Mucosa of descending colon (tissue), 3 donors: ENCODE results near the gene ARRDC2. TPM values are rescaled to one million over a fixed set of nuclear protein-coding genes. Genes with fewer than 3 reads are reported as not detected.

Experiments used
- ATAC-seq: fragments of 200-7000 bp; cut with Tn5 transposase; one replicate; pipeline ENCODE4 v1.9.1; 2020; ENCODE audit warnings: mild to moderate bottlenecking, moderate library complexity
- DNase-seq, 3 donors: peaks; one replicate each; pipeline ENCODE4 v3.0.0-alpha.2; 2020
- H3K36me3 ChIP-seq: fragments of 200-600 bp; one replicate; pipeline ENCODE4 v1.8.0; 2021; ENCODE audit warnings: low read depth, mild to moderate bottlenecking
- H3K4me1 ChIP-seq: fragments of 200-600 bp; one replicate; pipeline ENCODE4 v1.8.0; 2021; ENCODE audit warnings: low read depth, mild to moderate bottlenecking
- H3K4me3 ChIP-seq: fragments of 200-600 bp; one replicate; pipeline ENCODE4 v1.8.0; 2021; ENCODE audit warnings: mild to moderate bottlenecking
- H3K9me3 ChIP-seq: fragments of 200-600 bp; one replicate; pipeline ENCODE4 v1.8.0; 2021; ENCODE audit warnings: mild to moderate bottlenecking
- intact Hi-C, 2 donors: fragments of 100-400 bp; cut with DNase I in 1 of 2; cut with micrococcal nuclease in 1 of 2; formaldehyde crosslinking; loops; one replicate each; pipeline versions ENCODE4 v1.11.0 to v1.11.1; 2022; cut with DNase I, micrococcal nuclease
- long read RNA-seq, 2 donors: library from polyadenylated mRNA; unstranded; transcript quantifications; one replicate each; pipeline ENCODE4 v2.0.0, GENCODE V29; 2019 to 2021
- total RNA-seq, 3 donors: library from RNA; stranded (reverse); fragmentation: NEBNext Ultra II Directional in 2 of 3; extraction: Animal tissue kit (Norgen Biotek cat#: 25700) in 2 of 3; gene quantifications; one replicate each; pipeline versions ENCODE4 v1.2.1 to v1.2.4, GENCODE V29; 2021 to 2023
- TF ChIP-seq, protein P1 (sequence below): fragments of 200-600 bp; IDR thresholded peaks from one replicate; pipeline ENCODE4 v1.8.0; 2022; ENCODE audit warnings: antibody characterized with exemption, mild to moderate bottlenecking
- donor health status: DM: no; HTN: no; CAD: no; lungs with moderate emphysema.
- donor health status: DM: no; HTN: no; CAD: no.
- donor health status: DM: no; HTN: yes; CAD: no.

The ARRDC2 gene
- total RNA-seq: 10 to 100 TPM; 26.4 to 31.1 (median 30.8) TPM
- long read RNA-seq, donor 1, transcript ARRDC2-202 (8 exons, 2,528 nt): major isoform, 29 of 50 reads
- long read RNA-seq, donor 1, transcript ARRDC2-203 (2 exons, 3,748 nt): minor isoform, 5 of 50 reads
- long read RNA-seq, donor 1, transcript ARRDC2-201 (8 exons, 2,503 nt): minor isoform, 5 of 50 reads
- long read RNA-seq, donor 1, partial matches to known transcripts: 5 of 50 reads
- long read RNA-seq, donor 1, other reads (novel, unspliced or antisense): 6 of 50 reads
- long read RNA-seq, donor 2, partial matches to known transcripts: 0 of 4 reads
- long read RNA-seq, donor 2, other reads (novel, unspliced or antisense): 0 of 4 reads

DNA sequence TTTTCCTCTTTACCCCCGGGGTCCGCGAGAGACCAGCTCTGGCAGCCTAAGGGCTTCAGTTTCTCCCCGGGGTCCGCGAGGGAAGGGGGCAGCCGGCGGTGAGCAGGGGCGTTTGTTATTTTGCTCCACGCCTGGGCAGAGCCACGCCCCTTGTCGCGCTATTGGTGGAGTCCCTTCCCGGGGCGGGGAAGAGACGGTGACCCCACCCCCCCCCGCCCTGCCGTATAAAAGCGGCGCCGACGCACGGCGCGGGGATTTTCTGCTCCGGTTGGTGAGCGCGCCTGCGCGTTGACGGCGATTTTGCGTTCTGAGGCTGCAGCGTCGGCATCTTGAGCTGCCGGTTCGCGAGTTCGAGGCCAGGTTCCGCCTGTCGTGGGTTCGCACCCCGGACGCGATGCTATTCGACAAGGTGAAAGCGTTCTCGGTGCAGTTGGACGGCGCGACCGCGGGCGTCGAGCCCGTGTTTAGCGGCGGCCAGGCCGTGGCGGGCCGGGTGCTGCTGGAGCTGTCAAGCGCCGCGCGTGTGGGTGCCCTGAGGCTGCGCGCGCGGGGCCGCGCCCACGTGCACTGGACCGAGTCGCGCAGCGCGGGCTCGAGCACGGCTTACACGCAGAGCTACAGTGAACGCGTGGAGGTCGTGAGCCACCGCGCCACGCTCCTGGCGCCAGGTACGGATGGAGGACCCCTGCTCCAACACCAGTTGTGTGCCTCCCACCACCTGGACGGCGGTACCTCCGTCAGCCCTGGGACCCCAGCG lies at the start of gene ARRDC2:
TSS of gene ARRDC2 (plus strand) at position 254 of the 757 bp plus-strand sequence. CDS start at position 395, 141 bp downstream.
- ATAC-seq: peak; percentile 89
- Histone ChIP-seq H3K4me3 (no peak within 1 kb of the TSS), H3K9me3 (no peaks in the 10 kb centered on the region), H3K4me1 (no peaks in the 10 kb centered on the region), H3K36me3 (peaks cover 13% of the 10 kb centered on the region)
- intact Hi-C loops: loop anchor here (2.0 to 5.0 kb wide), 2 partner anchors 49 to 51 kb away; no protein-coding TSS in a partner anchor
- DNase-seq: peak; percentile 91 to 94 (median 94)
- TF ChIP-seq, protein P1, sequence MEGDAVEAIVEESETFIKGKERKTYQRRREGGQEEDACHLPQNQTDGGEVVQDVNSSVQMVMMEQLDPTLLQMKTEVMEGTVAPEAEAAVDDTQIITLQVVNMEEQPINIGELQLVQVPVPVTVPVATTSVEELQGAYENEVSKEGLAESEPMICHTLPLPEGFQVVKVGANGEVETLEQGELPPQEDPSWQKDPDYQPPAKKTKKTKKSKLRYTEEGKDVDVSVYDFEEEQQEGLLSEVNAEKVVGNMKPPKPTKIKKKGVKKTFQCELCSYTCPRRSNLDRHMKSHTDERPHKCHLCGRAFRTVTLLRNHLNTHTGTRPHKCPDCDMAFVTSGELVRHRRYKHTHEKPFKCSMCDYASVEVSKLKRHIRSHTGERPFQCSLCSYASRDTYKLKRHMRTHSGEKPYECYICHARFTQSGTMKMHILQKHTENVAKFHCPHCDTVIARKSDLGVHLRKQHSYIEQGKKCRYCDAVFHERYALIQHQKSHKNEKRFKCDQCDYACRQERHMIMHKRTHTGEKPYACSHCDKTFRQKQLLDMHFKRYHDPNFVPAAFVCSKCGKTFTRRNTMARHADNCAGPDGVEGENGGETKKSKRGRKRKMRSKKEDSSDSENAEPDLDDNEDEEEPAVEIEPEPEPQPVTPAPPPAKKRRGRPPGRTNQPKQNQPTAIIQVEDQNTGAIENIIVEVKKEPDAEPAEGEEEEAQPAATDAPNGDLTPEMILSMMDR: no peak

DNA sequence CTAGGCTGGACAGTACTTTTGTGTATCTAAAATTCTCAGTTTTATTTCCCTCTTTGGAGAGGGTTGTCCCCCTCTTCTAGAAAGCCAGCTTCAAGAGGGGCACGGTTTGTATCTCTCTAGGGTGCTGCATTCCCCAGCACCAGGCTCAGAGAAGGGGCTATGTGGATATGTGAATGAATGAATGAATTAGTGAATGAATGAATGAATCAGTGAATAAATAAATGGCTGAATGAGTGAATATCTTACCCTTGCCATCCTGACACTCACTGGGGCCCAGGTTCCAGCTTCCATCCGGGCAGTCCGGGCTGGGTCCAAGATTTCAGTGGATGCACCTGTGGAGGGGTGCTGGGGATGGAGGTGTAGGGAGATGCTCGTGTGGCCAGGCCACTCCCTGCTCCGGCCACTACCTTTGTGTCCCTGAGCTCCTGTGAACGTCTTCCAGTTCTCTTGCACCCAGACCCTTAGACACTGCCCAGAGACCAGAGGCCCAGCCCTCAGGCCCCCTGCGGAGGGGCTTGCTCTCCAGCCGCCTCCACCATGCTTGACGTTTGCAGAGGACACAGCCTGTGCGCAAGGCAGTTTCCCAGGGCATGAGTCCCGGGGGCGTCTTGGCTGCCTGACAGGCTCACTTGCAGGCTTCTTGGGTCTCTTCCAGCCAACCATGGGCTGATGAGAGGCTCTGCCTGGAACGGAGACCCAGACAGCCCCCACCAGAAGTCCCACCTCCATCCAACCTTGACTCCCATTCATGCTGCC lies 43.9 kb upstream of the ARRDC2 start:
- intact Hi-C loops: no loop called here
- no peaks in the 10 kb centered on the region for H3K9me3 ChIP-seq
- H3K4me1 ChIP-seq: no peaks in the 10 kb centered on the region
- TF ChIP-seq, protein P1: no peak
- H3K4me3 ChIP-seq: no peak overlapping the region
- DNase-seq (no peak), ATAC-seq (no peak)
- no peaks in the 10 kb centered on the region for H3K36me3 ChIP-seq

DNA sequence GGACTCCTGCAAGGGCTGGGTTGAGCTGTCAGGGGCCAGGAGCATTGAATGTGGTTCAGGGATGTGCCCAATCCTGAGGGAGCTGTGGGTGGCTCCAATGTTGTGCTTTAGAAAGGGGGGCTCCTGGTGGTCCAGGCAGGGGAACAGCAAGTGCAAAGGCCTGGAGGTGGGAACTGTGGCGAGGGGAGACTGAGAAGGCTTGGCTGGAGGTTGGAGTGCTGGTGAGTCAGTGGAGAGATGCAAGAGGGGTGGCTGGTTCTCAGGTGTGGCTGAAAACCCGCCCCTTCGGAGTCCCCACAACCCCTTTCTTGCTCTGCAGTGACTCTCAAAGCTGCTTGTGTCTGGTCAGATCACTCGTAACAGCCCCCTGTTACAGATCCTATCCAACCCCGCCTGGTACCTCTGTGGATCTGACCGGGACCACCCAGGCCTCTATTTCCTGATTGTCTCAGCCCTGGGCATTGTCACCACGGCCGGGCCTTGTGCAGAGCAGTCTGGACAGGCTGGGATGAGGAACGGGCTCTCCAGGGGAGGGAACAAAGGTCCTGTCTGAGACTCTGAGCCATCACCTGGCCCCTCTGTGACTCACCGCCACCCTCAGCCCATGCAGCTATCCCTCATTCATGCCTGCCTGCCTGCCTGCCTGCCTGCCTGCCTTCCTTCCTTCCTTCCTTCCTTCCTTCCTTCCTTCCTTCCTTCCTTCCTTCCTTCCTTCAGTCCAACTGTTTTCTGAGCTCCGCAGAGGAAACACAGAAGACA lies 42.4 kb upstream of the ARRDC2 start:
- intact Hi-C loops: no loop called here
- H3K36me3 ChIP-seq: no peaks in the 10 kb centered on the region
- no peaks in the 10 kb centered on the region for H3K4me1 ChIP-seq
- DNase-seq: no peak
- no peaks in the 10 kb centered on the region for H3K9me3 ChIP-seq
- no peak for ATAC-seq
- no peak overlapping the region for H3K4me3 ChIP-seq
- TF ChIP-seq, protein P1: no peak

DNA sequence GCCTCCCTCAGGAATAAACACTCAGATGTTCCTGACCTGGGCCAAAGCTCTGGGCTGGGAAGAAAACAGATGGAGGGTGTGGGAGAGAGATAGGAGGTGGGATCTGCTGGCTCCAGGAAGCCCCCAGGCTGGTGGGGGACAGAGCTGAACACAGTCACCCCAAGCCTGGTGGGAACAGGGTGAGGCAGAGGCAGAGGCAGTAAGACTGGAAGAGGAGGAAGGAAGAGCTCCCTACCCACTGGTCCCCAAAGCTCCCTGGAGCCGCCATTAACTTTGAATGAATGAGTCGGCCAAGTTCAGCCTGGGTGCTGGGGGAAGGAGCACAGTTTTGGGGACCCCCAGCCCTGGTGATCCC lies 41.9 kb upstream of the ARRDC2 start:
- Histone ChIP-seq H3K4me3 (no peak overlapping the region), H3K4me1 (no peaks in the 10 kb centered on the region), H3K9me3 (no peaks in the 10 kb centered on the region), H3K36me3 (no peaks in the 10 kb centered on the region)
- TF ChIP-seq, protein P1: no peak
- DNase-seq (no peak), ATAC-seq (no peak)
- intact Hi-C loops: no loop called here
